Progenitor cell of endocrine pancreas (in vitro differentiated cells): ENCODE measurements around the gene ALDH3A2. TPM values are rescaled to one million over a fixed set of nuclear protein-coding genes. Genes with fewer than 3 reads are reported as not detected.

Experiments
- DNase-seq: peaks from one replicate; pipeline ENCODE4 v3.0.0; 2021; ENCODE audit warnings: low spot score; ENCODE audit not compliant: unreplicated experiment
- H3K27ac Mint-ChIP-seq: 2 replicates; pipeline ENCODE4 v1.8.0; 2021; ENCODE audit warnings: mild to moderate bottlenecking, moderate library complexity, mixed read lengths
- H3K27me3 Mint-ChIP-seq: 2 replicates; pipeline ENCODE4 v1.8.0; 2021; ENCODE audit warnings: mixed read lengths
- H3K36me3 Mint-ChIP-seq: 2 replicates; pipeline ENCODE4 v1.8.0; 2022; ENCODE audit warnings: mixed read lengths; ENCODE audit not compliant: insufficient read depth
- H3K4me1 Mint-ChIP-seq: 2 replicates; pipeline ENCODE4 v1.8.0; 2021; ENCODE audit warnings: low read depth, mixed read lengths
- H3K4me3 Mint-ChIP-seq: 2 replicates; pipeline ENCODE4 v1.8.0; 2021; ENCODE audit warnings: low read depth, mild to moderate bottlenecking, moderate library complexity, mixed read lengths
- H3K9me3 Mint-ChIP-seq: 2 replicates; pipeline ENCODE4 v1.8.0; 2021; ENCODE audit warnings: low read depth, mixed read lengths
- CTCF ChIP-seq: fragments of 200-600 bp; sonication (generic); IDR thresholded peaks from one replicate; pipeline ENCODE4 v1.5.0; 2021; ENCODE audit warnings: antibody characterized with exemption, mild to moderate bottlenecking; ENCODE audit not compliant: unreplicated experiment
- total RNA-seq: library from RNA; stranded (reverse); gene quantifications from 2 replicates; pipeline ENCODE4 v1.2.1, GENCODE V29; 2021

ALDH3A2 gene
- total RNA-seq, 1 donor from 2014 or later = 127 TPM

GRCh38 chr17:19723964-19724363 is 75.4 kb downstream of the ALDH3A2 start:
- Mint-ChIP-seq H3K27ac (no peak overlapping the region), H3K9me3 (no peaks in the 10 kb centered on the region), H3K27me3 (peaks cover 13% of the 10 kb centered on the region), H3K36me3 (no peaks in the 10 kb centered on the region), H3K4me3 (no peak overlapping the region), H3K4me1 (no peaks in the 10 kb centered on the region)
- no peak for DNase-seq
- TF ChIP-seq CTCF = no peak

GRCh38 chr17:19724501-19725420 is 76.2 kb downstream of the ALDH3A2 start:
- H3K9me3 Mint-ChIP-seq = no peaks in the 10 kb centered on the region
- no peak overlapping the region for H3K4me3 Mint-ChIP-seq
- H3K27me3 Mint-ChIP-seq = peaks cover 12% of the 10 kb centered on the region
- no peaks in the 10 kb centered on the region for H3K4me1 Mint-ChIP-seq
- no peaks in the 10 kb centered on the region for H3K36me3 Mint-ChIP-seq
- no peak overlapping the region for H3K27ac Mint-ChIP-seq
- DNase-seq = no peak
- no peak for TF ChIP-seq CTCF

GRCh38 chr17:19725486-19725885 is 76.9 kb downstream of the ALDH3A2 start:
- no peak for DNase-seq
- H3K27me3 Mint-ChIP-seq = peaks cover 9% of the 10 kb centered on the region
- H3K36me3 Mint-ChIP-seq = no peaks in the 10 kb centered on the region
- no peak overlapping the region for H3K4me3 Mint-ChIP-seq
- H3K27ac Mint-ChIP-seq = no peak overlapping the region
- no peaks in the 10 kb centered on the region for H3K9me3 Mint-ChIP-seq
- H3K4me1 Mint-ChIP-seq = no peaks in the 10 kb centered on the region
- no peak for TF ChIP-seq CTCF

- H3K4me3 Mint-ChIP-seq = no peak overlapping the region
- H3K27me3 Mint-ChIP-seq = peaks cover 14% of the 10 kb centered on the region
- no peak for DNase-seq
- H3K27ac Mint-ChIP-seq = no peak overlapping the region
- TF ChIP-seq CTCF = no peak
- no peaks in the 10 kb centered on the region for H3K9me3 Mint-ChIP-seq
- no peaks in the 10 kb centered on the region for H3K4me1 Mint-ChIP-seq
- H3K36me3 Mint-ChIP-seq = no peaks in the 10 kb centered on the region
These were observed 78.3 kb downstream of the ALDH3A2 start for GRCh38 chr17:19726631-19727376.

Other genes starting within 250 kb of the ALDH3A2 start
- gene RNF112, start 237.5 kb upstream of the ALDH3A2 start, total RNA-seq = 1.1 and 1.3 TPM in 2 replicates
- gene SLC47A1, start 114.9 kb upstream of the ALDH3A2 start, total RNA-seq = 1.1 and 2.3 TPM in 2 replicates
- not detected in 2 replicates for gene SLC47A2, start 67.8 kb downstream of the ALDH3A2 start, total RNA-seq
- gene ALDH3A1, start 99.5 kb downstream of the ALDH3A2 start, total RNA-seq = 0.75 and 1.0 TPM in 2 replicates
- 29.0 and 31.3 TPM in 2 replicates for gene ULK2, start 219.2 kb downstream of the ALDH3A2 start, total RNA-seq